H1 (cell line): ENCODE results near the gene LGALS8. TPM values are rescaled to one million over a fixed set of nuclear protein-coding genes. Genes with fewer than 3 reads are reported as not detected.

Experiments used
- BCL11A ChIP-seq, 2 experiments: IDR thresholded peaks; one replicate each; pipeline ENCODE4 v1.6.1; 2011; ENCODE audit warnings: low read depth in 2 of 2, low read length in 2 of 2, mild to moderate bottlenecking in 2 of 2
- CBX8 ChIP-seq: fragments of 300-800, 300-1000 bp; sonication (generic); IDR thresholded peaks from 2 replicates; pipeline ENCODE4 v1.7.1; 2016; ENCODE audit warnings: low read depth, low read length, borderline replicate concordance
- CHD7 ChIP-seq: fragments of 300-600 bp; sonication (generic); IDR thresholded peaks from 2 replicates; pipeline ENCODE4 v1.7.1; 2012; ENCODE audit warnings: low read length, moderate library complexity, mild to moderate bottlenecking, inconsistent platforms; ENCODE audit not compliant: insufficient replicate concordance
- CTBP2 ChIP-seq: IDR thresholded peaks from 2 replicates; pipeline ENCODE4 v1.7.0; 2011; ENCODE audit warnings: borderline replicate concordance, mild to moderate bottlenecking, moderate library complexity, mixed read lengths, low read length; ENCODE audit not compliant: insufficient read depth, insufficient read length
- EGR1 ChIP-seq: IDR thresholded peaks from 2 replicates; pipeline ENCODE4 v1.6.1; 2011; ENCODE audit warnings: low read depth, low read length, borderline replicate concordance
- GABPA ChIP-seq: IDR thresholded peaks from 2 replicates; pipeline ENCODE4 v1.6.1; 2011; ENCODE audit warnings: mild to moderate bottlenecking, low read length, moderate library complexity, borderline replicate concordance; ENCODE audit not compliant: insufficient read depth
- KDM4A ChIP-seq: IDR thresholded peaks from one replicate; pipeline ENCODE4 v1.7.1; 2012; ENCODE audit warnings: low read depth, mild to moderate bottlenecking, moderate library complexity, low read length, inconsistent platforms; ENCODE audit not compliant: severe bottlenecking
- NRF1 ChIP-seq: IDR thresholded peaks from 2 replicates; pipeline ENCODE4 v1.6.1; 2011; ENCODE audit warnings: mild to moderate bottlenecking, low read depth, low read length, improper control_type of control experiment
- POU5F1 ChIP-seq: IDR thresholded peaks from 2 replicates; pipeline ENCODE4 v1.6.1; 2011; ENCODE audit warnings: low read depth, mild to moderate bottlenecking, low read length, moderate library complexity
- SIN3A ChIP-seq, 2 experiments: IDR thresholded peaks in 1 of 2; conservative IDR thresholded peaks in 1 of 2; 2 replicates each; pipeline ENCODE4 v1.6.1; 2011 to 2012; ENCODE audit warnings: low read length in 2 of 2, improper control_type of control experiment in 1 of 2, low read depth in 1 of 2, mild to moderate bottlenecking in 1 of 2
- polyA plus RNA-seq, 7 experiments: library from polyadenylated mRNA; depleted of rRNA in 3 of 7; stranded (reverse) in 5 of 7; unstranded in 2 of 7; fragments of >200 nt in 5 of 7; fragments of 200-250 nt in 2 of 7; gene quantifications; 1 replicate in 5 of 7; 2 replicates in 1 of 7; 4 replicates in 1 of 7; pipeline versions ENCODE4 v1.2.1 to v1.2.3, GENCODE V29; 2011 to 2013; ENCODE audit warnings: missing spikeins in 2 of 7, mixed read lengths in 2 of 7
- total RNA-seq: library from RNA; stranded (reverse); fragmentation: NEBNext Ultra II Directional; extraction: Animal tissue kit (Norgen Biotek cat#: 25700); gene quantifications from 2 replicates; pipeline ENCODE4 v1.2.1, GENCODE V29; 2021
- TF ChIP-seq, protein P1 (sequence below): IDR thresholded peaks from 2 replicates; pipeline ENCODE4 v1.6.1; 2012; ENCODE audit warnings: inconsistent platforms

Gene LGALS8
- total and polyA plus RNA-seq, 2 of the 8 experiments (the other 6 are each of a cell fraction or from before 2014, with no cell fraction given): 7.2 to 11.6 TPM

- TF ChIP-seq CHD7: no peak
- no peak for TF ChIP-seq POU5F1
- TF ChIP-seq CBX8: no peak
- no peak for TF ChIP-seq SIN3A (conservative IDR thresholded peaks at IDR 0.05 in 1 of 2, IDR thresholded peaks at IDR 0.05 in 1 of 2; ENCODE audit: low read depth in 1 of 2, low read length in 2 of 2)
- no peak for TF ChIP-seq KDM4A
- no peak for TF ChIP-seq GABPA
- TF ChIP-seq BCL11A (IDR thresholded peaks at IDR 0.05; ENCODE audit: low read depth in 2 of 2, low read length in 2 of 2): no peak
- TF ChIP-seq EGR1: no peak
- TF ChIP-seq NRF1: no peak
- TF ChIP-seq, protein P1, sequence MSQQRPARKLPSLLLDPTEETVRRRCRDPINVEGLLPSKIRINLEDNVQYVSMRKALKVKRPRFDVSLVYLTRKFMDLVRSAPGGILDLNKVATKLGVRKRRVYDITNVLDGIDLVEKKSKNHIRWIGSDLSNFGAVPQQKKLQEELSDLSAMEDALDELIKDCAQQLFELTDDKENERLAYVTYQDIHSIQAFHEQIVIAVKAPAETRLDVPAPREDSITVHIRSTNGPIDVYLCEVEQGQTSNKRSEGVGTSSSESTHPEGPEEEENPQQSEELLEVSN: no peak
- TF ChIP-seq CTBP2: no peak
These were observed 78.4 kb downstream of the LGALS8 start (continued) for GRCh38 chr1:236602171-236602570.
